H9 (cell line): ENCODE measurements around the gene TRIO. TPM values are rescaled to one million over a fixed set of nuclear protein-coding genes. Genes with fewer than 3 reads are reported as not detected.
A peak's percentile ranks its signal among the peaks of the same experiment; 100 is the strongest.

ENCODE experiments used
- DNase-seq: peaks from one replicate; pipeline ENCODE4 v3.0.0-alpha.2; 2017
- H2AFZ ChIP-seq: one replicate; pipeline ENCODE4 v1.6.1; 2013; ENCODE audit warnings: mild to moderate bottlenecking, low read length, control low read depth, moderate library complexity
- H2AK5ac ChIP-seq: 2 replicates; pipeline ENCODE4 v1.6.1; 2013; ENCODE audit warnings: low read length, control low read depth, mixed read lengths; ENCODE audit not compliant: insufficient read length
- H2BK120ac ChIP-seq: one replicate; pipeline ENCODE4 v1.6.1; 2013; ENCODE audit warnings: low read depth, mild to moderate bottlenecking, low read length, control low read depth, inconsistent platforms; ENCODE audit not compliant: poor library complexity, severe bottlenecking
- H2BK12ac ChIP-seq: 2 replicates; pipeline ENCODE4 v1.6.1; 2013; ENCODE audit warnings: low read length, control low read depth, mixed read lengths, low read depth; ENCODE audit not compliant: insufficient read length
- H2BK15ac ChIP-seq: 2 replicates; pipeline ENCODE4 v1.6.1; 2013; ENCODE audit warnings: low read depth, low read length, control low read depth
- H2BK20ac ChIP-seq: one replicate; pipeline ENCODE4 v1.6.1; 2013; ENCODE audit warnings: low read depth, mild to moderate bottlenecking, low read length, control low read depth, inconsistent platforms; ENCODE audit not compliant: poor library complexity, severe bottlenecking
- H2BK5ac ChIP-seq: 2 replicates; pipeline ENCODE4 v1.6.1; 2013; ENCODE audit warnings: low read length, control low read depth, mixed read lengths; ENCODE audit not compliant: insufficient read length
- H3K14ac ChIP-seq: 2 replicates; pipeline ENCODE4 v1.6.1; 2013; ENCODE audit warnings: low read length, control low read depth; ENCODE audit not compliant: insufficient read depth
- H3K18ac ChIP-seq: 2 replicates; pipeline ENCODE4 v1.6.1; 2013; ENCODE audit warnings: low read depth, mild to moderate bottlenecking, mixed read lengths, low read length, control low read depth; ENCODE audit not compliant: insufficient read length
- H3K23ac ChIP-seq: 2 replicates; pipeline ENCODE4 v1.6.1; 2013; ENCODE audit warnings: low read length, control low read depth, mixed read lengths, low read depth; ENCODE audit not compliant: insufficient read length
- H3K23me2 ChIP-seq: 2 replicates; pipeline ENCODE4 v1.6.1; 2013; ENCODE audit warnings: low read depth, mild to moderate bottlenecking, mixed read lengths, low read length, control low read depth; ENCODE audit not compliant: insufficient read length, poor library complexity, severe bottlenecking
- H3K27ac ChIP-seq: 2 replicates; pipeline ENCODE4 v1.5.1; 2013; ENCODE audit warnings: low read length, control low read depth, mixed read lengths, low read depth; ENCODE audit not compliant: insufficient read length
- H3K27me3 ChIP-seq: 2 replicates; pipeline ENCODE4 v1.6.1; 2013; ENCODE audit warnings: low read length, control low read depth, inconsistent platforms; ENCODE audit not compliant: insufficient read depth
- H3K4ac ChIP-seq: 2 replicates; pipeline ENCODE4 v1.6.1; 2013; ENCODE audit warnings: low read depth, mild to moderate bottlenecking, control low read depth, inconsistent platforms, low read length, moderate library complexity
- H3K4me1 ChIP-seq: 2 replicates; pipeline ENCODE4 v1.6.1; 2013; ENCODE audit warnings: low read length, control low read depth, inconsistent platforms; ENCODE audit not compliant: insufficient read depth
- H3K4me2 ChIP-seq: 2 replicates; pipeline ENCODE4 v1.6.1; 2013; ENCODE audit warnings: low read length, control low read depth, mixed read lengths; ENCODE audit not compliant: insufficient read length, insufficient read depth
- H3K56ac ChIP-seq: 2 replicates; pipeline ENCODE4 v1.6.1; 2013; ENCODE audit warnings: low read depth, mild to moderate bottlenecking, mixed read lengths, low read length, control low read depth; ENCODE audit not compliant: insufficient read length
- H3K79me1 ChIP-seq: 2 replicates; pipeline ENCODE4 v1.6.1; 2013; ENCODE audit warnings: low read depth, mild to moderate bottlenecking, moderate library complexity, low read length, control low read depth, inconsistent platforms; ENCODE audit not compliant: insufficient read depth, poor library complexity, severe bottlenecking
- H3K79me2 ChIP-seq: 2 replicates; pipeline ENCODE4 v1.6.1; 2013; ENCODE audit warnings: low read length, control low read depth, inconsistent platforms; ENCODE audit not compliant: insufficient read depth
- H3K9ac ChIP-seq: 2 replicates; pipeline ENCODE4 v1.6.1; 2013; ENCODE audit warnings: low read length, control low read depth, mixed read lengths; ENCODE audit not compliant: insufficient read length; ENCODE audit errors: extremely low read depth
- H3K9me3 ChIP-seq: one replicate; pipeline ENCODE4 v1.6.1; 2013; ENCODE audit warnings: low read depth, low read length, inconsistent platforms; ENCODE audit not compliant: control insufficient read depth
- H3T11ph ChIP-seq: one replicate; pipeline ENCODE4 v1.6.1; 2013; ENCODE audit warnings: mild to moderate bottlenecking, low read length, control low read depth, inconsistent platforms
- H4K20me1 ChIP-seq: one replicate; pipeline ENCODE4 v1.6.1; 2013; ENCODE audit not compliant: control insufficient read depth, insufficient read length, insufficient read depth
- H4K5ac ChIP-seq: 2 replicates; pipeline ENCODE4 v1.6.1; 2013; ENCODE audit warnings: low read depth, mild to moderate bottlenecking, mixed read lengths, low read length, control low read depth; ENCODE audit not compliant: insufficient read length
- H4K8ac ChIP-seq: replicated peaks from 2 replicates; pipeline ENCODE4 v1.6.1; 2013; ENCODE audit warnings: low read length, control low read depth, mixed read lengths, low read depth; ENCODE audit not compliant: insufficient read length
- H4K91ac ChIP-seq: 2 replicates; pipeline ENCODE4 v1.6.1; 2013; ENCODE audit warnings: low read depth, mild to moderate bottlenecking, moderate library complexity, mixed read lengths, low read length, control low read depth; ENCODE audit not compliant: insufficient read length
- H3K27ac Mint-ChIP-seq, 3 experiments: 2 replicates in 2 of 3; 3 replicates in 1 of 3; pipeline ENCODE4 v1.8.0; 2020 to 2021; ENCODE audit warnings: mixed read lengths in 3 of 3, mild to moderate bottlenecking in 1 of 3, moderate library complexity in 1 of 3
- H3K27me3 Mint-ChIP-seq: 2 replicates; pipeline ENCODE4 v1.8.0; 2021; ENCODE audit warnings: low read depth, mild to moderate bottlenecking, moderate library complexity, mixed read lengths
- H3K36me3 Mint-ChIP-seq, 3 experiments: 2 replicates in 2 of 3; 3 replicates in 1 of 3; pipeline ENCODE4 v1.8.0; 2020 to 2021; ENCODE audit warnings: low read depth in 3 of 3, mixed read lengths in 3 of 3; ENCODE audit not compliant: insufficient read depth in 1 of 3
- H3K4me1 Mint-ChIP-seq, 2 experiments: 2 replicates each; pipeline ENCODE4 v1.8.0; 2020; ENCODE audit warnings: mixed read lengths in 2 of 2
- H3K4me3 Mint-ChIP-seq, 2 experiments: 2 replicates in 1 of 2; 3 replicates in 1 of 2; pipeline ENCODE4 v1.8.0; 2020 to 2021; ENCODE audit warnings: mild to moderate bottlenecking in 2 of 2, mixed read lengths in 2 of 2, moderate library complexity in 1 of 2
- H3K9me3 Mint-ChIP-seq, 2 experiments: 2 replicates in 1 of 2; 3 replicates in 1 of 2; pipeline ENCODE4 v1.8.0; 2020; ENCODE audit warnings: mild to moderate bottlenecking in 2 of 2, mixed read lengths in 2 of 2, moderate library complexity in 1 of 2
- CTCF ChIP-seq: fragments of 200-600 bp; sonication (generic); conservative IDR thresholded peaks from 3 replicates; pipeline ENCODE4 v1.8.0; 2021; ENCODE audit warnings: antibody characterized with exemption, mild to moderate bottlenecking
- WGBS: extraction: QIAGEN DNeasy Blood & Tissue Kit; methylation state at CpG from one replicate; pipeline ENCODE4 v1.1.7; 2013; ENCODE audit warnings: missing lambda C conversion rate, low lambda C conversion rate, mixed read lengths; ENCODE audit not compliant: insufficient read length; ENCODE audit errors: extremely low coverage; 5-methylcytosine and 5-hydroxymethylcytosine counted together
- total RNA-seq: library from RNA; stranded (reverse); gene quantifications from 2 replicates; pipeline ENCODE4 v1.2.1, GENCODE V29; 2021

The TRIO gene
- total RNA-seq, 1 experiment from 2014 or later, result 87.8 TPM

DNA sequence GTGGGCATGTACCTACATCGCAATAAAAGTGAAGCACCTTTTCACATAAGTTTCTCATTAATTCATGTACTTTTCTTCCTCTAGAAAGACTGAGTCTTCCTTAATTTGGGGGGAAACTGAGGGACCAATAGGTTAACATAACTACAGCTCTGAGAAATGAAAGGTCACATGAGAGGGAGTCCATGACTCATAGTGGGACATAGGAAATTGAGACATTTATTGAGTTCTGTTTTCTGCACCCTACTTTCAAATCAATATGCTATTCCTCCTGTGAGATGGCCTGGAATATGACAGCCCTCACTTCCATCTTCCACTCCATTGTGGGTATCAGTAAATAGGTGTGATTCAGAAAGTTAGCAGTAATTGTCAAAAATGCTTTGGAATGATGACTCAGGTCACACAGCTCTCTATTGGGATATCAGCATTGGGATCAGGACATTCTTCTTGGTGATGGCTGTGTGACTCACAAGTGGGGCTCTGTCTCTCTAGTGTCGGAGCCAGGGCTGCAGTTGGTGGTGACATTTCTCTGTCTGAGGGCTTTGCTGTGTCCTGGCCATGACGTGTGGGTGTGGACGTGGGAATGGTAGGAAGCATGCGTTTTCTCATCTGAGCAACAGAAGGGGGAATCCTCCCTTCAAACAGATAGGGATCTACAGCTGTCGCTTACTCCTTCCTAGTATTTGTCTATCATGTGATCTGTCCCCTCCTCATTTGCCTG is 125.0 kb downstream of the TRIO start:
- Histone ChIP-seq H2BK120ac (no peak overlapping the region), H2BK20ac (no peak overlapping the region), H3K9ac (no peak overlapping the region), H2AFZ (no peak overlapping the region), H2AK5ac (no peak overlapping the region), H3K27me3 (no peaks in the 10 kb centered on the region), H3K4ac (no peak overlapping the region), H2BK5ac (no peak overlapping the region), H4K20me1 (no peaks in the 10 kb centered on the region), H2BK15ac (no peak overlapping the region), H3K9me3 (no peaks in the 10 kb centered on the region), H3K27ac (no peak overlapping the region), H3K23ac (no peak overlapping the region), H3K4me1 (peaks cover 14% of the 10 kb centered on the region), H4K91ac (no peak overlapping the region), H3K14ac (no peak overlapping the region), H4K5ac (no peak overlapping the region), H3T11ph (no peak overlapping the region), H3K23me2 (no peaks in the 10 kb centered on the region), H4K8ac (no peak overlapping the region), H3K79me2 (peaks cover 16% of the 10 kb centered on the region; the same call in 1 of the 2 replicates), H3K4me2 (no peak overlapping the region), H3K79me1 (no peaks in the 10 kb centered on the region), H3K18ac (no peak overlapping the region), H2BK12ac (no peak overlapping the region), H3K56ac (no peak overlapping the region)
- H3K27ac Mint-ChIP-seq, result peak overlapping the region; percentile 53 to 96 (median 68); a peak in 6 of 7 replicates
- TF ChIP-seq CTCF, result no peak
- H3K4me3 Mint-ChIP-seq, result no peak overlapping the region
- DNase-seq, result no peak
- no peaks in the 10 kb centered on the region for H3K27me3 Mint-ChIP-seq
- H3K36me3 Mint-ChIP-seq, result peaks cover 0 to 5% (median 3%) of the 10 kb centered on the region in 3 experiments; a peak in 5 of 7 replicates
- no peaks in the 10 kb centered on the region for H3K9me3 Mint-ChIP-seq
- peaks cover 56 to 59% of the 10 kb centered on the region in 2 experiments for H3K4me1 Mint-ChIP-seq
- no CpG with 5 or more reads among the region's 6 CpGs for WGBS
